A673 (cell line): ENCODE data around the gene ANAPC5.

ENCODE experiments used
- CTCF ChIP-seq: fragments of 300-800, 200-600 bp; sonication (generic); conservative IDR thresholded peaks from 2 replicates; pipeline ENCODE4 v1.5.1; 2017; ENCODE audit warnings: low read depth, mild to moderate bottlenecking, antibody characterized with exemption, low read length, moderate library complexity, mixed read lengths
- EZH2 ChIP-seq: fragments of 200-600 bp; sonication (generic); IDR thresholded peaks from 2 replicates; pipeline ENCODE4 v1.6.1; 2017; ENCODE audit warnings: borderline replicate concordance, low read depth, mild to moderate bottlenecking, mixed read lengths, antibody characterized with exemption, low read length; ENCODE audit not compliant: poor library complexity, severe bottlenecking

DNA sequence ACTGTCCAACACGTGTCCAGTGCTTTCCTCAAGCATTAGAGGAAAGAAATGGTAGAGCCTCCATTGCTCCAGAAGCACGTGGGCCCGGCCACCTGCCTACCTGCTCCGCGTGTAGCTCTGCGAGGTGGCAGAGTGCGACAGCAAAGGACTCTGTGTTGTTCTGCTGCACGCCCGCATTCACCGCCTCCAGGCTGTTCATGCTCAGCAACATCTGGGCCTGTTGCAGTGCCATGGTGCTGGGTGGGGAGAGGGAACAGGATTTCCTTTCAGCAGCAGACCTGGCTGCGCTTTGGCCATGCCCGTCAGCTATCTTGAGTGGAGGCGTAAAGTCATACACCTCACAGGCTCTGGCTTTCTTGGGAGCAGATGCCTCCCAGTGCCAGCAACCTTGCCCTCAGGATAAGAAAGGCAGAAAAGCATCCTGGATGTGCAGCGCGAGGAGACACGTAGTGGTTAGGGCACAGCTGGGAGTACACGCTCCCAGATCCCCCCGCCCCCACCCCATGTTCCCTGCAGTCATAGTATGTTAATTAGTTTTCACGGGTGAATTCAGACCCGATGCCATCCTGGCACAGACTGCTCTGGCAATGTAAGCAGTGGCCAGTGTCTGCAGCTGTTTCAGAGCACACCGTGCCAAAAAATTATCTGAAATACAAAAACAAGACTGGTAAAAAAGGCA, 25.1 kb downstream of the ANAPC5 start:
- TF ChIP-seq CTCF (no peak), EZH2 (no peak)
